Left hindlimb (tissue), 1 donor: ENCODE results near the gene IGSF1.
"Not testable (repeated sequence)": the region's sequence is repeated elsewhere in the genome, so short reads cannot be mapped to it uniquely, and the experiment has no call there.

Source experiments
- DNase-seq: peaks from one replicate; pipeline ENCODE4 v3.0.0-alpha.2; 2018

Gene IGSF1

DNA sequence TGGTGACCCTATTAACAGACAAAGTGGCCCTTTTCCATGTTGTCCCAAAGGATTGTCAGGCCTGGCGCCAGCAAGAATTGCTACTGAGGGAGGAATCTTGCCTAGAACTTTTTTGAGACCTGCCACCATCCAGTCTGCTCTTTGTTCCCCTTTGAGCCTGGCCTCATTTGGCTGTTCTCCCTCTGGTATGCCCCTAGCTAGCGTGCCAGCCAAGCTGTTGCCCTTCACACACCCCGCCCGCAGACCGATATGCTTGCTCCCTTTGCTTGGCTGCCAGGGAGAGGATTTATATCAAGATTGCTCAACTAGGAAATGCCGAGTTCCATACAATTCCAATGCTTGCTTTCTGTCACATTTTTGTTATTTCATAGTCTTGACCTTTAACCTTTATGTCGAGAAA lies 24.4 kb downstream of the IGSF1 start:
- DNase-seq, result no peak

- DNase-seq, result no peak
Measured at GRCh38 chrX:131264053-131264452, 25.1 kb downstream of the IGSF1 start.

DNA sequence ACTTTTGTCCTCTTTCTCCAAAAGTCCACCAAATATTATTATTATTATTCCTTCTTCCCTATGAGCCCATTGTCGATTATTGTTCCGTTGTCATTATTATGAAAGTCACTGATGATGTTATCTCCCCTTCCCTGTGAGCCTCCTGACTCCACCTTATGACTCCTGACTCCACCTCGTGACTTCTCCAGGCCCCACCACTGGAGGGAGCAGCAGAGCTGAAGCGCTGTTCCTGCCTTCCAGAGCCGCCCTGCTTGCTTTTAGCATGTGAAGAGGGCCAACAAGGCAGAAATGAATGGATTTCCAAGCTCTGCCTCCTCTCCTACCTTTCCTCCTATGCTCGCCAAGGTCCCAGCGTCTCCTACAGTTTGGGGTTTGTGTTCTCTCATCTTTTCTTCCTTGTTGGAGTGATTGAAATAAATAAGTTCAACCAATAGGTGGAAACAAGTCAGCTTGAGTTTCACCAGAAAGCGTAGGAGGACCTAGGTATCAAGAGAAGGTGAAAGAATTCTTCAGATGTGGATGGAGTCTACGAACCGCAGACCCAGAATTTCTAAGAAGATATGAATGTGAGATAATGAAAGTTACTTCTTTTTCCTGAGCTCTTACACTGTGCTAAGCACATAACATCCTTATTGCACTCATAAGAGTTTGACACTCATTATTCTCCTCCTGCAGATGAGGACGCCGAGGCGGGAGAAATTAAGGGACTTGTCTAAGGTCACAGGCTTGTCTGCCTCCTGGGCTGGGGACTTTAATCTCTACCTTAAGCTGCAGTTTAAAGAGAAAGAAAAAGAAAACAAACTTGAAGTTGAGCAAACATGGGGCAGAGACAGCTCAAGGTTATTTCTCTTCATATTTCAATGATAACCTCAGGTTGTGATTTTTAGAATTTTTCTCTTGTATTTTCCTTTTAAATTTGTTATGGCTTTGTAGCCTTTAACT lies 26.1 kb downstream of the IGSF1 start:
- DNase-seq, result no peak

GRCh38 chrX:131262200-131262599 lies 26.9 kb downstream of the IGSF1 start:
- DNase-seq, result no peak

DNA sequence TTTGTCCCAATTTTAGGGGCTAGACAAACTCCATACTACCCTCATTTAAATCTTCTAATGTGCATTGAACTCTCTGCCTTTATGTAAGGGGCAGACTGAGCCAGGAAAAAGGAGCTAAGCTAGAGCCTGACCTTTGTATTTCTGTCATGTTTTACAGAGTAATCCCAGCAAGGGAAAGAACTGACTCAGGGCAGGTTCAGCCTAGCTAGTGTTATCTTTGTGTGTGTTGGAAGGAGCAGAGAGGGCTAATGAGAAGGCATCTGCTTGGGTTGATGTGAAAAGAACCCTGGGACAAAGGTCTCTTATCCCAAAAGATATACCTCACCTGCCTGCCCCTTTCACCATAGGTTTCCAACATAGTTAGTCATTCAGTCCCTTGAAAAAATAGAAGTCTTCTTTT lies 31.7 kb downstream of the IGSF1 start:
- DNase-seq, result no peak

DNA sequence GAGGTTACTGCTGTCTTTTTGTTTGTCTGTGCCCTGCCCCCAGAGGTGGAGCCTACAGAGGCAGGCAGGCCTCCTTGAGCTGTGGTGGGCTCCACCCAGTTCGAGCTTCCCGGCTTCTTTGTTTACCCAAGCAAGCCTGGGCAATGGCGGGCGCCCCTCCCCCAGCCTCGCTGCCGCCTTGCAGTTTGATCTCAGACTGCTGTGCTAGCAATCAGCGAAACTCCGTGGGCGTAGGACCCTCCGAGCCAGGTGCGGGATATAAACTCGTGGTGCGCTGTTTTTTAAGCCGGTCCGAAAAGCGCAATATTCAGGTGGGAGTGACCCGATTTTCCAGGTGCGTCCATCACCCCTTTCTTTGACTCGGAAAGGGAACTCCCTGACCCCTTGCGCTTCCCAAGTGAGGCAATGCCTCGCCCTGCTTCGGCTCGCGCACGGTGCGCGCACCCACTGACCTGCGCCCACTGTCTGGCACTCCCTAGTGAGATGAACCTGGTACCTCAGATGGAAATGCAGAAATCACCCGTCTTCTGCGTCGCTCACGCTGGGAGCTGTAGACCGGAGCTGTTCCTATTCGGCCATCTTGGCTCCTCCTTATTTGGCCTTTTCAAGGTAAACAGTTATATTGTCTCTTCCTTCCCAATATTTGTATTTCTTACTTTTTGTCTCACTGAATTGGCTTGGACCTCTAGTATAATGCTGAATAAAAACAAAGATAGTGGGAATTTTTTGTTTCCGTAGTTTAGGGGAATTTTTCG lies 37.9 kb downstream of the IGSF1 start:
- DNase-seq, result not testable (repeated sequence)

DNA sequence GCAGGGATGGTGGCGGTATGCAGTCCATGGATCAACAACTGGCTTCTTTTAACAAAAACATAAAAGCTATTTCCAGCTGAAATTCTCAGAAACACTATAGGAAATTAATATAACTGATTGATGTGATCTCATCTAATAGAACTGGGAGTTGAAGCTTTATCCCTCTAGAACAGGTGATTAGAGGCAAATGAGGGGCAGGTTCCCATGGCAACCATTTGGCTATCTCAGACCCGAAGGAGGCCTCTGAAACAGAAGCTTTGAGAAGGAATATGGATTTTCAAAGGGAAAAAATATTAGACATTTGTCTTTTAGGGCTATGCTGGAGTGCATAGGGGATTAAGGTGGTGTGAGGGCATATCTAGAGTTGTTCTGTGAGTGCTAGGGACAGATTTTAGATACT lies 50.0 kb downstream of the IGSF1 start:
- no peak for DNase-seq

- no peak for DNase-seq
Measured at GRCh38 chrX:131237363-131237762, 51.7 kb downstream of the IGSF1 start.

GRCh38 chrX:131235768-131236545 lies 53.1 kb downstream of the IGSF1 start:
- DNase-seq, result no peak

DNA sequence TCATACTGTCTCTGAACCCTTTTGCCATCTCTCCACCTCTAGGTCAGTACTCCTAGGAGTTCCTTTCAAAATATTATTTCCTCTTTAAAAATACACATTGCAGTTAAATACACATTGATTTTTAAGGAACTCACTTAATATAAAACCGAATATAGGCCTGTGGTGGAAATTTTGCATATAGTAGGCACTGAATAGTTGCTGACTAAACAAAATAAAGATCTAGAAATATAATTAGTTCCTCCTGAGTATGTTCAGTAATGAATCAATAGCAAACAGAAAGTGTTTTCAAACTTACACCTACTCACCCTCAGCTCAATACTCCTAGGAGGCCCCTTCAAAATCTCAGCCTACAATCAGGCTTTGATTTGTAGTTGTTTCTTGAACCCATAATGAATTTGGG lies 61.5 kb downstream of the IGSF1 start:
- DNase-seq, result no peak

- no peak for DNase-seq
Measured at GRCh38 chrX:131226591-131226990, 62.5 kb downstream of the IGSF1 start.

DNA sequence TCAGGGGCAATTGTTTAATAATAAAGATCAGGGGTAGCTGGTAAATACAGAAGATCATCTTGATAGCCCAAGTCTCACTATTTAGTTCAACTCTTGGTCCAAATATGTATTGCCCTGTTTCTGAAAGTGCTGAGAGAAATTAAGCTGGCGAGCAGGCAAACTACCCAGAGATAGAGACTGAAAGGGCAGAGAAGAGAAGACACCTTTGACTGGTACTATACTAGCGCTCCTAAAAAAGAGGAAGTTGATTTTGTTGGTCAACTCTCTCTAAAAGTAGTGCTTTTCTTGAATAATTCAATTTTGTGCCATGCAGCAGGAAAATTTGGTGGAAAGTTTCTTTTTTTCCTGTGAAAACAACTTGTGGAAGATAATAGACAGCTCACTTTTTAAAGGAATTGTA lies 64.0 kb downstream of the IGSF1 start:
- DNase-seq, result no peak
